GM23338 (cell line): ENCODE results near the gene TCF3.

Source experiments
- EZH2phosphoT487 ChIP-seq: fragments of 200-600 bp; sonication (generic); IDR thresholded peaks from one replicate; pipeline ENCODE4 v1.8.1; 2018; ENCODE audit warnings: antibody characterized with exemption; ENCODE audit not compliant: unreplicated experiment
- POLR2AphosphoS5 ChIP-seq: IDR thresholded peaks from 2 replicates; pipeline ENCODE4 v1.6.1; 2016; ENCODE audit warnings: antibody characterized with exemption, low read depth
- TF ChIP-seq, protein P1 (sequence below), 2 experiments: fragments of 200-600 bp in 1 of 2; sonication (generic) in 1 of 2; conservative IDR thresholded peaks; 2 replicates each; pipeline versions ENCODE4 v1.5.1 to v1.6.1; 2016 to 2017; ENCODE audit warnings: antibody characterized with exemption in 2 of 2, low read depth in 2 of 2, mild to moderate bottlenecking in 2 of 2, moderate library complexity in 1 of 2

DNA sequence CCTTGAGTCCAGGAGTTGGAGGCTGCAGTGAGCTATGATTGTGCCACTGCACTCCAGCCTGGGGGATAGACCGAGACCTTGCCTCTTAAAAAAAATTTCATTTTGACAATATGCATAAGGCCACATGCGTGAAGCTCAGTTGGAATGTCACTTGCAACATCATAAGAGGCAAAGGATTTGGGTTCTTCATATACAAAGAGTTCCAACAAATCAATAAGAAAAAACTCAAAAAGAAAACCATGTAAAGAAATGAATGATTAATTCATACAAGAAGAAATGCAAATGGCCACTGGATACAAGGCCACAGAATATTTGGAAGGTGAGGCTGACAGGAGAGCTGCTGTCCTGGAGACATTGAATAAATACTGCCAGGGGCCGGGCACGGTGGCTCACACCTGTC lies 9.6 kb upstream of the TCF3 start:
- TF ChIP-seq, protein P1, sequence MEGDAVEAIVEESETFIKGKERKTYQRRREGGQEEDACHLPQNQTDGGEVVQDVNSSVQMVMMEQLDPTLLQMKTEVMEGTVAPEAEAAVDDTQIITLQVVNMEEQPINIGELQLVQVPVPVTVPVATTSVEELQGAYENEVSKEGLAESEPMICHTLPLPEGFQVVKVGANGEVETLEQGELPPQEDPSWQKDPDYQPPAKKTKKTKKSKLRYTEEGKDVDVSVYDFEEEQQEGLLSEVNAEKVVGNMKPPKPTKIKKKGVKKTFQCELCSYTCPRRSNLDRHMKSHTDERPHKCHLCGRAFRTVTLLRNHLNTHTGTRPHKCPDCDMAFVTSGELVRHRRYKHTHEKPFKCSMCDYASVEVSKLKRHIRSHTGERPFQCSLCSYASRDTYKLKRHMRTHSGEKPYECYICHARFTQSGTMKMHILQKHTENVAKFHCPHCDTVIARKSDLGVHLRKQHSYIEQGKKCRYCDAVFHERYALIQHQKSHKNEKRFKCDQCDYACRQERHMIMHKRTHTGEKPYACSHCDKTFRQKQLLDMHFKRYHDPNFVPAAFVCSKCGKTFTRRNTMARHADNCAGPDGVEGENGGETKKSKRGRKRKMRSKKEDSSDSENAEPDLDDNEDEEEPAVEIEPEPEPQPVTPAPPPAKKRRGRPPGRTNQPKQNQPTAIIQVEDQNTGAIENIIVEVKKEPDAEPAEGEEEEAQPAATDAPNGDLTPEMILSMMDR (conservative IDR thresholded peaks at IDR 0.05; ENCODE audit: low read depth in 2 of 2): no peak
- TF ChIP-seq POLR2AphosphoS5 (no peak), EZH2phosphoT487 (no peak)
